ENCODE data around the gene CCDC154.
"Not testable (repeated sequence)": the region's sequence is repeated elsewhere in the genome, so short reads cannot be mapped to it uniquely, and the experiment has no call there.

Gene CCDC154

GRCh38 chr16:1455190-1456171 is 11.1 kb upstream of the CCDC154 start:
- in situ Hi-C loops (cut with MboI; ENCODE audit: low sequenced_read_pairs), result no loop called here

GRCh38 chr16:1454561-1454960 is 10.2 kb upstream of the CCDC154 start:
- in situ Hi-C loops (cut with MboI; ENCODE audit: low sequenced_read_pairs), result no loop called here

- in situ Hi-C loops (cut with MboI; ENCODE audit: low sequenced_read_pairs), result no loop called here
Measured at GRCh38 chr16:1453316-1453715, 9.0 kb upstream of the CCDC154 start.

DNA sequence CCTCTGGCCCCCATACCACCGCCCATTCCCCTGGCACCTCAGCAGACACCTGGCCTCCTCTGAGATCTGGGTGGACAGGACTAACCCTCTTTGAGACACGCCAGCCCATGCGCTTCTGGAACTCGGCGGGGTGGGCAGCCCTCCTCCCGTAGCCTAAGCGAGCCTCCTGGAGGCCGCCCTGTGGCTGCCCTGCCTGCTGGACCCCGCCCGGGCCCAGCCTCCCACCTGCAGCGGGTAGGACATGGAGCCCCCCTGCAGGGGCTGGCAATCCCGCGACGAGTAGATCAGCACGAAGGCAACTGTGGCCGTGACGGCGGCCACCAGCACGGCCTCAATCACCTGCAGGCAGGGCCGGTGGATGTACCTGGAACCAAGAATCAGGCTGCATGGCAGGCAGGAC is 8.2 kb upstream of the CCDC154 start:
- in situ Hi-C loops (cut with MboI; ENCODE audit: low sequenced_read_pairs), result no loop called here

DNA sequence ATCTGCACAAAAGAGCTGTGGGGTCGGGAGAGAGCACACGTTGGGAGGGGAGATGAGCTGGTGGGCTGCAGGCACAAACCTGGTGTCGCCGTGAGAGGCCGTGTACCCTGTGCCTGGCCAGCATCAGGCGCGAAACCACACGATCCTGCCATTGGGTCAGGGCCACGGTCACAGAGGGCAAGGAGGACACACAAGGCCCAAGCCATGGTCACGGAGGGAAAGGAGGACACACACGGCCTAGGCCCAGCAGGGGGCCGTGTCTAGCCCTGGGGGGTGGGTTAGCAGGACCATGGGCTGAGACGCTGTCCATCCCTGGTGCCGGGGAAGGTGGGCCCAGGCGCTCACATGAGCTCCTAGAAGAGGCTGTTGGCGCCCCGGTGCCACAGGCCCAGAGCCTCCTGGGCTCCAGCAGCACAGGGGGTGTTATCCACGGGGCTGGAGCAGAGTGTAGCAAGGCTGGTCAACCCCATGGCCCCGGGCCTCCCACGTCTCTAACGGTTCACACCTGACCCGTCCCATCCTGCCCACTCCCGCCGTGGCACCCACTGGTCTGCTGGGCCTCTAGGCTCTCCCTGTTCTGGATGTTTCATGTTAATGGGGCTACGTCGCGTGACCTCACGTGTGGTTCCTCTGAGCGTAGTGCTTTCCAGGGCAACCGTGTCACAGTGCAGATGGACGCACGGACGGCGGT is 7.5 kb upstream of the CCDC154 start:
- in situ Hi-C loops (cut with MboI; ENCODE audit: low sequenced_read_pairs), result no loop called here

DNA sequence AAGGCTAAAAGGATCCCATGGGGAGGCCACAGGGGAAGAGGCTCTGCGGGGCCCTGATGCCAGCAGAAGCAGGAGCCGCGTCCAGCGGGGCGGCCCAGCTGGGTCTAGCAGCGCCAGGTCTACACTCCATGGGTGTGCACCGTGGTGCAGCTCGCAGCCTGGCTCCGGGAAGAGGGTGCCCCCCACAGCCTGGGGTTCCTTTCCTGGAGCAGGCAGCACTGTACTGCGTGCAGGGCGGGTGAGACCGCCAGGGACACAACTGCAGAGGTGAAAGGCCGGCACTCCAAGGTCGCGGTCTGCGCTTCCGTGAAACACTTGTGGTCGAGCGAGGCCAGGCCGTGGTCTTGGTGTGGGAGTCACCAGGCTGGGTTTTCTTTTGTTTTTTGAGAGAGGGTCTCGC is 6.5 kb upstream of the CCDC154 start:
- in situ Hi-C loops (cut with MboI; ENCODE audit: low sequenced_read_pairs), result no loop called here

GRCh38 chr16:1450218-1450617 is 5.9 kb upstream of the CCDC154 start:
- in situ Hi-C loops (cut with MboI; ENCODE audit: low sequenced_read_pairs), result no loop called here

DNA sequence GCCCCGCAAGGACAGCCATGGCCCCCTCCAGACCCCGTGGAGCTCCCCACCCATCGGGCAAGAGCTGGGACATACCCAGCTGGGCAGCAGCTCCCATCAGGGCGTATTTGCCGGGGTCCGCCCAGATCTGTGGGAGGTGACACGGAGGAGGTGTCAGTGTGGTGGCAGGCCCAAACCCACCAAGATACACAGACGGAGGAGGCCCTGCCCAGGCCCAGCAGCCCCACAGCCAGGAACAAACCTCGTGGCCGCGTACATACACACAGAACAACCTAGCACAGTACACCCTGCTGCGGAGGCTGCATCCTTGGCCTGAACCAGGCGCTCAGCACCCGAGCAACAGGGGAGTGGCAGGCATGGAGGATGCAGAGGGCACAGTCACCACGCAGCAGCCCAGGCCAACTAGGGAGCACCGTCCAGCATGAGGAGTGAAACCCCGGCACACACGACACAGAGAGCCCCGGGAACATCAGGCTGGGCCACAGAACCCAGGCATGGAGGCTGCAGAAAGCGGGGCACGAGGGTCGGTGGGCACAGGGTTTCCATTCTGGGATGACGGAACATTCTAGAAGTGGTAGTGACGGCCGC is 4.9 kb upstream of the CCDC154 start:
- in situ Hi-C loops (cut with MboI; ENCODE audit: low sequenced_read_pairs), result no loop called here

GRCh38 chr16:1448536-1449116 is 4.3 kb upstream of the CCDC154 start:
- in situ Hi-C loops (cut with MboI; ENCODE audit: low sequenced_read_pairs), result no loop called here

DNA sequence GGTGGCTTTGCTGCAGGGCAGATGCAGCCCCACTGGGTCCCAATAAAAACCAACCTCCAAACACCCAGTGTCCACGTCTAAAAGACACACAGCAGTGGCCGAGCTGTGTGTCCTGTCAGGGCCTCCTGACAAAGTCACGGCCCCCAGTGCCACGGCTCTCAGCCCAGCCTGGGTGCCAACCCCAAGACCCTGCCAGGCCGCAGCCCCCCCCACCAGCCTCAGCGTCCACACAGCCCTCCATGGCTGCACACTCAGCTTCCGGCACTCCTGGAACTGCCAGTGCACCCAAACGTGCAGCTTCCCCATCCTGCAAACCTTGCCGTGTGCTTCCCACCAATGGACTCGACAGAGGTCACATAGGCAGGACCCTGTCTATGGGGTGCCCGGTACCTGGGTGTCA is 3.6 kb upstream of the CCDC154 start:
- in situ Hi-C loops (cut with MboI; ENCODE audit: low sequenced_read_pairs), result no loop called here

DNA sequence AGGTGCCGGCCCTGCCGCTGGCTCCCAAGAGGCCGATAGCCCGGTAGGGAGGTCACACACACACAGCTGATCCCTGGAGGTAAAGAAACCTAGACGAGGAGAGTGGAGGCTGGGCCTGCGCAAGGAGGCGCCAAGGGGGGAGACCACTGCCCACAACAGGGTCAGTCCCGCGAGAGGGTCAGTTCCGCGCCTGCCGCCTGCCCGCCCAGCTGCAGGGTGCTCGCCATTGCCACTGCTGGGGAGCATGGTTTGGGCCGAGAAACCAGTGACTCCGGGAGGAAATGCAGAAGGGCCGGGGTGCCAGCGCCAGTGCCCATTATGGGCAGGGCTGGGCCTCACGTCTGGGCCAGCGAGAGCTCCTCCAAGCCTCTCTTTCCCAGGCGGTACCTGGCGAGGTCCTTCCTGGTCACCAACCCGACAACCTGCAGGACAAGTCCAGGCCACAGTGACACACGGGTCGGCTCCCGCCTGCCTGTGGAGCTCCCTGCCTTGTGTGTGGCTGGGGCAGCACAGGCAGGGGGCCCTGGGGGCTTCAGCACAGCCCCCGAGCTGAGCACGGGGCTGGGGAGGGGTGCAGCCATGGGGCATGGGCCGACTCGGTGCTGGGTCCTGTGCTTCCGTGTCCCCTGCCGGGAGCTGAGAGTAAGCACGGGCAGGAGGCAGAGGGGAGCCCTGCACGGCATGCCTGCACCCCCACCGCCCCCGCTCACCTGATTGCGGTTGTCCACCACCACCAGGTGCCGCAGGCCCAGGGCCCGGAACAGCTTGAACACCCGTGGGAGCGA is 2.1 kb upstream of the CCDC154 start:
- in situ Hi-C loops (cut with MboI; ENCODE audit: low sequenced_read_pairs), result no loop called here

- in situ Hi-C loops (cut with MboI; ENCODE audit: low sequenced_read_pairs), result no loop called here
Measured at GRCh38 chr16:1445518-1446203, 1.3 kb upstream of the CCDC154 start.

DNA sequence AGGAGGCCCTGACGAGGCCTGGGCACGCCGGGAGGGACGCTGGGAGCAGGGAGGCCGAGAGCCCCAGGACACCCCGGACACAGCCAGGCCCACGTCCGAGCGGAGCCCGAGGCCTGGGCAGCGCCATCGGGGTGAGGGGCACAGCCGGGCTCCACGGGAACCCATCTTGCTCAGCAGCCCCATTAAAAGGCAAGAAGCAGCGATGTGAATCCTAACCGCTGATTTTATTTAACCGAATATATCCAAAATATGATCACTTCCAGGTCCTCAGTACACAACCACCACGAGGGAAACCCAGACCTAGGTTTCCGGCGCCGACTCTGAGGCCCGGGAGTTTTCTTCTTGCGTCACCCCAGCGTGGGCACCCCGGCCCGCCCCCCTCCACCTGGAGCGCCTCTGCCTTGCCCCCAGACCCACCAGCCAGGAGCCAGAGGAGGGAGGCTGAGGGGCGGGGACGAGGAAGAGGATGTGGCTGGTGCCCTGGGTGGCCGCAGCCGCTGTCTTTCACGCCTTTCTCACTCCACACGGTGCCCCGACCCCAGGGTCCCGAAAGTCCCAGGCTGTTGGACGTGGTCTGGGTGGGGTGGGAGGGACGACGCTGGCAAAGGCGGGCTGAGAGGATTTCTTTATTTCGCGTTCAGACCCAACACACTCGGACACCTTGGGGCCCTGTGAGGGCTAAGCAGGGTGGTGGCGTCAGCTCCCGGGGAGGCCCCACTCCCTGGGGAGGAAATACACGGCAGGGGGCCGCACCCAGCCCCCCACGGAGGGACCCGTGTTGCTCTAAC is 568 bp upstream of the CCDC154 start:
- in situ Hi-C loops (cut with MboI; ENCODE audit: low sequenced_read_pairs), result no loop called here

DNA sequence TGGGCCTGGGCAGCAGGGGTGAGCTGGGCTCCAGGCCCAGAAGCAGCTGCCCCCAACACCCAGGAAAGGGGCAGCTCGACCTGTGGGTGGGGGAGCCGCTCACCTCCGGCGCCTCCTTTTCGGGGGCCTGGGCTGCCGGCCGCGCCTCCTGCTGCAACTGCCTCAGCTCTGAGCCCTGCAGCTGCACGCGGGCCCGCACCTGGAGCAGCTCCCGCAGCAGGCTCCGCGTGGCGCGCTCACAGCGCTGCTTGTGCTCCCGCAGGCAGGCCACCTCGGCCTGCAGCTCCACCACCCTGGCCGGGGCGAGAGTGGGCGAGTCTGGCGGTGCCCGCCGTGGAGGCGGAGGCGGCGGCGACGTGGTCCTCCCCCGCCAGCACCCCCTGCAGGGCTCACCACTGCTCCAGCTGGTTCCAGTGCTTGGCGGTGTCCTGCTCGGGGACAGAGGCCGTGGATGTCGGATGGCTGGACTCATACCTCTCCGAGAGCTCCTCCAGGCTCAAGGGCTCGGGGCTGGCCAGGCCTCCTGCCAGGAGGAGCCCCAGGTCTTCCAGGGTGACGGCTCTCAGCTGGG is 868 bp downstream of the CCDC154 start:
- in situ Hi-C loops (cut with MboI; ENCODE audit: low sequenced_read_pairs), result no loop called here

DNA sequence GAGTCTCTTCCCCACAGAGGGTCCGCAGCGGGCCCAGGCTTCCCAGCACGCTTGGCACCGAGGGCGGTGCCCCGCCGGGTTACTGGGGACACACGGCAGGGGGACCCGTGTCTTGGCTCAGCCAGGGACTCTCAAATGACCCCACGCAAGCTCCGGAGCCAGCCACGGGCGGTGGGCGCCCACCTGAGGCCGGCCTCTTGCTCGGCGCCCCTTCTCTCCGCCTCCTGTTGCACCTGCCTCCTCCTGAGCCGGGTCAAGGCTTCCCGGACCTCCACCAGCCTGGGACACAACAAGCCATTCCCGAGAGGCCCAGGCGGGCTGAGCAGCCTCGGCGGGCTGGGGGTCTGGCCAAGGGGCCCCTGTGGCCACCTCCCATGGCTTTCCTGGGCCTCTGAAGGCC is 1.7 kb downstream of the CCDC154 start:
- in situ Hi-C loops (cut with MboI; ENCODE audit: low sequenced_read_pairs), result no loop called here

- in situ Hi-C loops (cut with MboI; ENCODE audit: low sequenced_read_pairs), result no loop called here
Measured at GRCh38 chr16:1441391-1441829, 2.9 kb downstream of the CCDC154 start.

- in situ Hi-C loops (cut with MboI; ENCODE audit: low sequenced_read_pairs), result not testable (repeated sequence)
Measured at GRCh38 chr16:1439699-1440074, 4.7 kb downstream of the CCDC154 start.

DNA sequence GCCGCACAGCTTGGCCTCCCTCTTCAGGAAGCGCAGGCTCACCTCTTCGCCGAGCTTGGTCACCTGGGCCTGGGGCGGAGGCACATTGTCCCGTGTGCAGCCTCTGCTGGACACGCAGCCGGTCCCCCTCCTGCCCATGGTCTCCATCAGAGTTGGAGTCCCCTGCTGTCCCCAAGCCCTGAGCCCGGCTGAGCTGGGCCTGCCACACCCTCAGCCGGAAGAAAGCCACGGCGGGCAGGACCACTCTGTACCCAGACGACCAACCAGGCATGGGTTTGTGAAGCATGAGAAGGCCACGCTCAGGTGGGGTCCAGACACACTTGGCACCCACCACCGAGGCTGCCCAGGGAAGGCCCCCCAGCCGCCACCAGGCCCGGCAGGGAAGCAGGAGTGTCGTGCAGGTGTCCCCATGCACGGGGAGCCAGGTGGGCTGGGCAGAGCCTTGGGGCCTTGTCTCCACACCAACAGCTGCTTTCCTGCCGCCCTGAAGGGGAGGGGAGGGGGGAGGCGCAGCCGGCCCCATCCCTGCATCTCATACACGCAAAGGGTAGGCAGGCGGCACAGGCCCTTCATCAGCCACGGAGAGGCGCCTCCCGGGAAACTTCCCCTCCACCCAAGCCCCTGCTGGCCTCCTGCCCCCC is 5.2 kb downstream of the CCDC154 start:
- in situ Hi-C loops (cut with MboI; ENCODE audit: low sequenced_read_pairs), result no loop called here
